GM12865 (cell line): ENCODE results near the gene LRP1.

Source experiments
- DNase-seq: peaks from one replicate; pipeline ENCODE4 v3.0.0; 2010; ENCODE audit warnings: low read depth
- H3K4me3 ChIP-seq: 2 replicates; pipeline ENCODE4 v1.5.1; 2011; ENCODE audit warnings: mild to moderate bottlenecking, low read depth, low read length, control low read depth
- TF ChIP-seq, protein P1 (sequence below): IDR thresholded peaks from 2 replicates; pipeline ENCODE4 v1.5.1; 2011; ENCODE audit warnings: low read length, control low read depth, low read depth, inconsistent platforms; ENCODE audit not compliant: insufficient read depth; ENCODE audit errors: missing control alignments

Gene LRP1

DNA sequence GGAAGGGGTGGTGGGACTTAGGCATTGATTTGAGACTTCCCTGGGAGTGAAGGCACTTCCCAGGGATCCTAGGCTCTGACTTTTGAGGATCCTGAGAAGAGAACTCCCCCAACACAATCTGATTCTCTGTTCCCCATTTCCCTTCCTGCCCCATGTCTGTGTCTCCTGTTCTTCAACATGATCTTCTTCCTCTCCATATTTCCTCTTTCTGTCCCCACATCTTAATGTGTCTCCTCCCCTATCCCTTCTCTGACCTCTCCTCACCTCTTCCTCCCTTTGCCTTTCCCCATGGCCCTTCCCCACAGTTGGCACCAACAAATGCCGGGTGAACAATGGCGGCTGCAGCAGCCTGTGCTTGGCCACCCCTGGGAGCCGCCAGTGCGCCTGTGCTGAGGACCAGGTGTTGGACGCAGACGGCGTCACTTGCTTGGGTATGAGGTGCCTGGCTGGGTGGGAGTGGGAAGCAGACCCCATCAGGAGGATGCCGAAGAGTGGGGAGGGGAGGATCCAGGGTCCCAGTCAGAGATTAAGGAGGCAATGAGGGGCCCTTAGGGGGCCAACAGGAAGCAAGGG is 34.4 kb downstream of the LRP1 start:
- TF ChIP-seq, protein P1, sequence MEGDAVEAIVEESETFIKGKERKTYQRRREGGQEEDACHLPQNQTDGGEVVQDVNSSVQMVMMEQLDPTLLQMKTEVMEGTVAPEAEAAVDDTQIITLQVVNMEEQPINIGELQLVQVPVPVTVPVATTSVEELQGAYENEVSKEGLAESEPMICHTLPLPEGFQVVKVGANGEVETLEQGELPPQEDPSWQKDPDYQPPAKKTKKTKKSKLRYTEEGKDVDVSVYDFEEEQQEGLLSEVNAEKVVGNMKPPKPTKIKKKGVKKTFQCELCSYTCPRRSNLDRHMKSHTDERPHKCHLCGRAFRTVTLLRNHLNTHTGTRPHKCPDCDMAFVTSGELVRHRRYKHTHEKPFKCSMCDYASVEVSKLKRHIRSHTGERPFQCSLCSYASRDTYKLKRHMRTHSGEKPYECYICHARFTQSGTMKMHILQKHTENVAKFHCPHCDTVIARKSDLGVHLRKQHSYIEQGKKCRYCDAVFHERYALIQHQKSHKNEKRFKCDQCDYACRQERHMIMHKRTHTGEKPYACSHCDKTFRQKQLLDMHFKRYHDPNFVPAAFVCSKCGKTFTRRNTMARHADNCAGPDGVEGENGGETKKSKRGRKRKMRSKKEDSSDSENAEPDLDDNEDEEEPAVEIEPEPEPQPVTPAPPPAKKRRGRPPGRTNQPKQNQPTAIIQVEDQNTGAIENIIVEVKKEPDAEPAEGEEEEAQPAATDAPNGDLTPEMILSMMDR: no peak
- H3K4me3 ChIP-seq: no peak overlapping the region
- no peak for DNase-seq

- TF ChIP-seq, protein P1: no peak
- no peak overlapping the region for H3K4me3 ChIP-seq
- DNase-seq: no peak
These were observed 36.2 kb downstream of the LRP1 start for GRCh38 chr12:57164454-57164853.

- DNase-seq: no peak
- no peak overlapping the region for H3K4me3 ChIP-seq
- TF ChIP-seq, protein P1: no peak
These were observed 36.8 kb downstream of the LRP1 start for GRCh38 chr12:57164966-57165625.

DNA sequence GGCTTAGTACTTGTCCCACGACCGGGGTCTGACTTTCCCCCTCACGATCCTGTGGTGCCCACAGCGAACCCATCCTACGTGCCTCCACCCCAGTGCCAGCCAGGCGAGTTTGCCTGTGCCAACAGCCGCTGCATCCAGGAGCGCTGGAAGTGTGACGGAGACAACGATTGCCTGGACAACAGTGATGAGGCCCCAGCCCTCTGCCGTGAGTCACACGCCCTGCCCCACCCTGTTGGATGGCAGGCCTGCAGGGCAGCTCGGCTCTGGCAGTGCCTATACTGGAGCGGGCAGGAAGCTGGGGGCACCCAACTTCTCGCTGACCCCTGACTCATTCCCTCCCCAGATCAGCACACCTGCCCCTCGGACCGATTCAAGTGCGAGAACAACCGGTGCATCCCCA is 37.5 kb downstream of the LRP1 start:
- no peak for DNase-seq

DNA sequence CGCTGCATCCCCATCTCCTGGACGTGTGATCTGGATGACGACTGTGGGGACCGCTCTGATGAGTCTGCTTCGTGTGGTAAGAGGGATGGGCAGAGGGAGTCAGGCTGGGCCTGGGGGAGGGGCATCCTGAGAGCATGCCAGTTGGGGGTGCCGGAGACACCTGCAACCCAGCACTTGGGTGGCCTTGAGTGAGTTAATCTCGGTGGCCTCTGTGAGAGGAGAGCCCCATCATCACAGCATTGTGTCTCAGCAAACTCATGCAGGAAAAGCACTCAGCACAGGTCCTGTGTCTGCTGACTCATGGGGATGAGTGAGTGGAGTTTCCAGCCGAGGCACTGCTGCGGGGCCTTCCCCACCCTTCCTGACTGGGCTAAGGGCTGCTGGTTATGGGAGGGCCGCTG is 38.7 kb downstream of the LRP1 start:
- DNase-seq: no peak
- TF ChIP-seq, protein P1: no peak
- no peak overlapping the region for H3K4me3 ChIP-seq

More for the DNA sequence above, 37.5 kb downstream of the LRP1 start:
- H3K4me3 ChIP-seq: no peak overlapping the region
- TF ChIP-seq, protein P1: no peak

DNA sequence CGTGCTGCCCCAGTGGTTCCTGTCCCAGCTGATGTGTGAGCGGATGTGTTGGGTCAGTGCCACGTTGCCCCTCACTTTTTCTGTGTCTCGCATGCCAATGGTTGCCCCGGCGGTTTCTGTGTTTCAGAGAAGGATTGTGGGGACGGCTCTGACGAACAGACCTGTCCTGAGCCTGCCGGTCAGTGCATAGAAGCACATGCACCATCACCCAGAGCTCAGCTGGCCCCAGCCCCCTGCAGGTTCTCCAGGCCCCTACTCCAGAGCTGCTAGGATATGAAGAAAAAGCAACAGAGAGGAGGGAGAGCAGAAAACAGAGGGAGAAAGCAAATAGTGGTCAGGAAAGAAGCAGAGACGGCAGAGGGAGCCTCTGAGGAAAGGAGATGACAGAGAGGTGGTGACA is 39.8 kb downstream of the LRP1 start:
- TF ChIP-seq, protein P1: no peak
- DNase-seq: no peak
- H3K4me3 ChIP-seq: no peak overlapping the region
